Measurements from ENCODE around the gene ARSD. TPM values are rescaled to one million over a fixed set of nuclear protein-coding genes. Genes with fewer than 3 reads are reported as not detected.

The ARSD gene
- total RNA-seq, 2 experiments from 2014 or later = 0.98 to 1.2 TPM

DNA sequence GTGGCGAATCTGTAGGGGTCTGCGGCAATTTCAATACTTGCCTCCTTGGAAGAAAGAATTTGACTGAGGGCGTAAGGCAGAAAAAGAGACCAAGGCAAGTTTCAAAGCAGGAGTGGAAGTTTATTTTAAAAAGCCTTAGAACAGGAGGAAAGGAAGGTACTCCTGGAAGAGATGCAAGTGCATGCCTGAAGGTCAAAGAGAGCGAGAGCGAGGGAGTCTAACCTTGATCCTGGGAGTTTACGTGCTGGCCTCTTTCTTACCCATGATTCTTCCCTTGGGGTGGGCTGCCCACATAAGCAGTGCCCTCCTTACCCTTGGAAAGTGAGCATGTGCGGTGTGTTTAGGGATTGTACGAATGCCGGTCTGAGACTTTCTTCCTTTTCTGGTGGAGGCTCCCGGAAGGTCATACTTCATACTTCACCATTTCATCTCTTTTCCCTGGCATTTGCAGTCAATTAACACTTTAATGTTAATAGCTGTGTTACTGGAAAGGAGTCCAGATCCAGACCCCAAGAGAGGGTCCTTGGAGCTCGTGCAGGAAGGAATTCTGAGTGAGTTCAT is 40.0 kb downstream of the ARSD start:
- CTCF ChIA-PET = no interaction called here
- H3K27me3 Mint-ChIP-seq = peaks cover 3% of the 10 kb centered on the region
- intact Hi-C loops (cut with micrococcal nuclease) = no loop called here
- TF ChIP-seq, protein P1, sequence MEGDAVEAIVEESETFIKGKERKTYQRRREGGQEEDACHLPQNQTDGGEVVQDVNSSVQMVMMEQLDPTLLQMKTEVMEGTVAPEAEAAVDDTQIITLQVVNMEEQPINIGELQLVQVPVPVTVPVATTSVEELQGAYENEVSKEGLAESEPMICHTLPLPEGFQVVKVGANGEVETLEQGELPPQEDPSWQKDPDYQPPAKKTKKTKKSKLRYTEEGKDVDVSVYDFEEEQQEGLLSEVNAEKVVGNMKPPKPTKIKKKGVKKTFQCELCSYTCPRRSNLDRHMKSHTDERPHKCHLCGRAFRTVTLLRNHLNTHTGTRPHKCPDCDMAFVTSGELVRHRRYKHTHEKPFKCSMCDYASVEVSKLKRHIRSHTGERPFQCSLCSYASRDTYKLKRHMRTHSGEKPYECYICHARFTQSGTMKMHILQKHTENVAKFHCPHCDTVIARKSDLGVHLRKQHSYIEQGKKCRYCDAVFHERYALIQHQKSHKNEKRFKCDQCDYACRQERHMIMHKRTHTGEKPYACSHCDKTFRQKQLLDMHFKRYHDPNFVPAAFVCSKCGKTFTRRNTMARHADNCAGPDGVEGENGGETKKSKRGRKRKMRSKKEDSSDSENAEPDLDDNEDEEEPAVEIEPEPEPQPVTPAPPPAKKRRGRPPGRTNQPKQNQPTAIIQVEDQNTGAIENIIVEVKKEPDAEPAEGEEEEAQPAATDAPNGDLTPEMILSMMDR (IDR thresholded peaks at IDR 0.05) = no peak
- no peak for ATAC-seq
- POLR2A ChIA-PET = no interaction called here
- H3K36me3 Mint-ChIP-seq (ENCODE audit: low read depth) = no peaks in the 10 kb centered on the region
- H3K27ac Mint-ChIP-seq = no peak overlapping the region
- H3K4me3 Mint-ChIP-seq = peak overlapping the region; percentile 72
- peaks cover 9% of the 10 kb centered on the region for H3K4me1 Mint-ChIP-seq (ENCODE audit: low read depth)
- no peak for DNase-seq
- no peaks in the 10 kb centered on the region for H3K9me3 Mint-ChIP-seq

DNA sequence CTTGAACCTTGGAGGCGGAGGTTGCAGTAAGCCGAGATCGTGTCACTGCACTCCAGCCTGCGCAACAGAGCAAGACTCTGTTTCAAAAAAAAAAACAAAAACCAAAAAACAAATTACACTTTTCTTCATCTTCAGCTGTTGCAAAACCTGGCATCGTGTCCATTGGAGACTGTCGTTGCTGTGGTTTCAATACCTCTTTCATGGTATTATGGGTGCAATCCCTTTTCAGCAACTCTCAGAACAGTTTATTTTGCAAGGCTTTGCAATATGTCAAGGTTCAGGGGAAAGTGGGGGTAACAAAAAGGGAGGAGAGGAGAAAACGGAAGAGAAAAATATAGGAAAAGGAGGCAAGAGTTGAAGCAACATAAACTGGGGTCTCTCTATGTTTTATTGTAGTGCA is 40.8 kb downstream of the ARSD start:
- DNase-seq (no peak), ATAC-seq (no peak)
- Mint-ChIP-seq H3K27me3 (peaks cover 3% of the 10 kb centered on the region), H3K4me3 (peak overlapping the region; percentile 72), H3K4me1 (ENCODE audit: low read depth) (peaks cover 9% of the 10 kb centered on the region), H3K9me3 (no peaks in the 10 kb centered on the region), H3K27ac (no peak overlapping the region), H3K36me3 (ENCODE audit: low read depth) (no peaks in the 10 kb centered on the region)
- intact Hi-C loops (cut with micrococcal nuclease) = no loop called here
- TF ChIP-seq, protein P1 (IDR thresholded peaks at IDR 0.05) = no peak
- ChIA-PET CTCF (no interaction called here), POLR2A (no interaction called here)

GRCh38 chrX:2883770-2884169 is 45.4 kb downstream of the ARSD start:
- intact Hi-C loops (cut with micrococcal nuclease) = no loop called here
- no peak for ATAC-seq
- no peaks in the 10 kb centered on the region for H3K36me3 Mint-ChIP-seq (ENCODE audit: low read depth)

GRCh38 chrX:2879670-2880069 is 49.5 kb downstream of the ARSD start:
- H3K4me3 Mint-ChIP-seq = no peak overlapping the region
- intact Hi-C loops (cut with micrococcal nuclease) = no loop called here
- ChIA-PET POLR2A (no interaction called here), CTCF (no interaction called here)
- H3K9me3 Mint-ChIP-seq = no peaks in the 10 kb centered on the region
- H3K4me1 Mint-ChIP-seq (ENCODE audit: low read depth) = no peaks in the 10 kb centered on the region
- TF ChIP-seq, protein P1 (IDR thresholded peaks at IDR 0.05) = no peak
- no peaks in the 10 kb centered on the region for H3K27me3 Mint-ChIP-seq
- no peak for DNase-seq
- H3K27ac Mint-ChIP-seq = no peak overlapping the region
- no peaks in the 10 kb centered on the region for H3K36me3 Mint-ChIP-seq (ENCODE audit: low read depth)
- no peak for ATAC-seq

More at GRCh38 chrX:2883770-2884169, 45.4 kb downstream of the ARSD start:
- H3K27ac Mint-ChIP-seq = no peak overlapping the region
- H3K4me3 Mint-ChIP-seq = no peak overlapping the region
- H3K4me1 Mint-ChIP-seq (ENCODE audit: low read depth) = no peaks in the 10 kb centered on the region
- H3K27me3 Mint-ChIP-seq = no peaks in the 10 kb centered on the region
- H3K9me3 Mint-ChIP-seq = no peaks in the 10 kb centered on the region
- no peak for DNase-seq
- TF ChIP-seq, protein P1 (IDR thresholded peaks at IDR 0.05) = no peak
- ChIA-PET POLR2A (no interaction called here), CTCF (no interaction called here)

GRCh38 chrX:2878563-2878962 is 50.6 kb downstream of the ARSD start:
- Mint-ChIP-seq H3K4me1 (ENCODE audit: low read depth) (no peaks in the 10 kb centered on the region), H3K9me3 (no peaks in the 10 kb centered on the region), H3K4me3 (no peak overlapping the region), H3K27ac (no peak overlapping the region), H3K36me3 (ENCODE audit: low read depth) (no peaks in the 10 kb centered on the region), H3K27me3 (no peaks in the 10 kb centered on the region)
- ChIA-PET POLR2A (no interaction called here), CTCF (no interaction called here)
- no peak for DNase-seq
- intact Hi-C loops (cut with micrococcal nuclease) = no loop called here
- no peak for ATAC-seq
- TF ChIP-seq, protein P1 (IDR thresholded peaks at IDR 0.05) = no peak

All from activated CD8-positive, alpha-beta T cell treated with anti-CD3 and anti-CD28 coated beads for 36 hours (primary cell).